GM12878 (cell line): ENCODE measurements around the gene PI4KB. TPM values are rescaled to one million over a fixed set of nuclear protein-coding genes. Genes with fewer than 3 reads are reported as not detected.
A peak's percentile ranks its signal among the peaks of the same experiment; 100 is the strongest.

Experiments used
- CEBPB ChIP-seq, 2 experiments: fragments of 150-350 bp in 1 of 2; IDR thresholded peaks; 2 replicates each; pipeline ENCODE4 v1.6.1; 2012 to 2014; ENCODE audit warnings: low read depth in 2 of 2, low read length in 2 of 2, borderline replicate concordance in 1 of 2, inconsistent platforms in 1 of 2
- CHD2 ChIP-seq: IDR thresholded peaks from 2 replicates; pipeline ENCODE4 v1.6.1; 2011; ENCODE audit warnings: low read depth, low read length, improper control_type of control experiment, borderline replicate concordance
- FOXM1 ChIP-seq: IDR thresholded peaks from 2 replicates; pipeline ENCODE4 v1.6.1; 2012; ENCODE audit warnings: low read depth, mild to moderate bottlenecking, inconsistent platforms, low read length, moderate library complexity
- HDGF ChIP-seq: fragments of 450-650 bp; IDR thresholded peaks from 2 replicates; pipeline ENCODE4 v1.6.1; 2016; ENCODE audit warnings: antibody characterized with exemption
- HSF1 ChIP-seq: fragments of 150-350 bp; IDR thresholded peaks from 2 replicates; pipeline ENCODE4 v1.6.1; 2014; ENCODE audit warnings: mild to moderate bottlenecking, low read depth, low read length
- IRF4 ChIP-seq: IDR thresholded peaks from 2 replicates; pipeline ENCODE4 v1.6.1; 2011; ENCODE audit warnings: low read depth, low read length
- NKRF ChIP-seq: fragments of 450-650 bp; conservative IDR thresholded peaks from 2 replicates; pipeline ENCODE4 v1.6.1; 2017; ENCODE audit warnings: mild to moderate bottlenecking, moderate library complexity
- NR2C1 ChIP-seq: fragments of 450-650 bp; IDR thresholded peaks from 2 replicates; pipeline ENCODE4 v1.6.1; 2017; ENCODE audit warnings: antibody characterized with exemption, mild to moderate bottlenecking, moderate library complexity
- PAX8 ChIP-seq: fragments of 450-650 bp; IDR thresholded peaks from 2 replicates; pipeline ENCODE4 v1.6.1; 2017; ENCODE audit warnings: mild to moderate bottlenecking, moderate library complexity
- PKNOX1 ChIP-seq: fragments of 450-650 bp; IDR thresholded peaks from 2 replicates; pipeline ENCODE4 v1.6.1; 2016; ENCODE audit warnings: mild to moderate bottlenecking
- RAD51 ChIP-seq: fragments of 450-650 bp; IDR thresholded peaks from 2 replicates; pipeline ENCODE4 v1.6.1; 2016; ENCODE audit warnings: moderate library complexity, mild to moderate bottlenecking, inconsistent platforms
- SIN3A ChIP-seq: IDR thresholded peaks from 2 replicates; pipeline ENCODE4 v1.6.1; 2012; ENCODE audit warnings: low read depth, low read length, improper control_type of control experiment
- SMARCA5 ChIP-seq: fragments of 450-650 bp; IDR thresholded peaks from 2 replicates; pipeline ENCODE4 v1.6.1; 2017; ENCODE audit warnings: mild to moderate bottlenecking
- SRF ChIP-seq, 2 experiments: IDR thresholded peaks; 2 replicates each; pipeline ENCODE4 v1.6.1; 2011; ENCODE audit warnings: low read depth in 2 of 2, low read length in 2 of 2, mild to moderate bottlenecking in 1 of 2, moderate library complexity in 1 of 2
- TARDBP ChIP-seq: IDR thresholded peaks from 2 replicates; pipeline ENCODE4 v1.6.1; 2016; ENCODE audit warnings: borderline replicate concordance
- WRNIP1 ChIP-seq: IDR thresholded peaks from 2 replicates; pipeline ENCODE4 v1.6.1; 2011; ENCODE audit warnings: low read depth, low read length, improper control_type of control experiment, borderline replicate concordance
- ZBTB11 ChIP-seq: fragments of 450-650 bp; formaldehyde crosslinking; IDR thresholded peaks from 2 replicates; pipeline ENCODE4 v1.5.0; 2022; ENCODE audit warnings: mild to moderate bottlenecking, missing genetic modification characterization
- polyA plus RNA-seq, 11 experiments: library from polyadenylated mRNA; depleted of rRNA in 4 of 11; unstranded in 6 of 11; stranded (reverse) in 5 of 11; fragments of >200 nt; fragmentation: Nextera tagmentation in 4 of 11; fragmentation: Illumina TruSeq in 1 of 11; extraction: Ambion mirVana in 4 of 11; extraction: Trizol in 1 of 11; gene quantifications; 1 replicate in 1 of 11; 2 replicates in 10 of 11; pipeline versions ENCODE4 v1.2.1 to v1.2.3, GENCODE V29; 2011 to 2016; ENCODE audit warnings: inconsistent platforms in 2 of 11, missing spikeins in 2 of 11, low read depth in 1 of 11
- total RNA-seq, 4 experiments: library from RNA; depleted of rRNA in 3 of 4; stranded (reverse); fragments of >200 nt in 3 of 4; fragmentation: Illumina TruSeq in 1 of 4; extraction: Trizol in 1 of 4; gene quantifications; 2 replicates each; pipeline versions ENCODE4 v1.2.1 to v1.2.3, GENCODE V29; 2013 to 2021
- TF ChIP-seq, protein P1 (sequence below): IDR thresholded peaks from 2 replicates; pipeline ENCODE4 v1.6.1; 2012; ENCODE audit warnings: low read depth, low read length, improper control_type of control experiment
- TF ChIP-seq, protein P2 (sequence below): fragments of 450-650 bp; IDR thresholded peaks from 2 replicates; pipeline ENCODE4 v1.6.1; 2017; ENCODE audit warnings: mild to moderate bottlenecking

Gene PI4KB
- total and polyA plus RNA-seq, 10 of the 15 experiments (the other 5 are each of a cell fraction or from before 2014, with no cell fraction given): 3.3 to 88.3 (median 51.7) TPM

DNA sequence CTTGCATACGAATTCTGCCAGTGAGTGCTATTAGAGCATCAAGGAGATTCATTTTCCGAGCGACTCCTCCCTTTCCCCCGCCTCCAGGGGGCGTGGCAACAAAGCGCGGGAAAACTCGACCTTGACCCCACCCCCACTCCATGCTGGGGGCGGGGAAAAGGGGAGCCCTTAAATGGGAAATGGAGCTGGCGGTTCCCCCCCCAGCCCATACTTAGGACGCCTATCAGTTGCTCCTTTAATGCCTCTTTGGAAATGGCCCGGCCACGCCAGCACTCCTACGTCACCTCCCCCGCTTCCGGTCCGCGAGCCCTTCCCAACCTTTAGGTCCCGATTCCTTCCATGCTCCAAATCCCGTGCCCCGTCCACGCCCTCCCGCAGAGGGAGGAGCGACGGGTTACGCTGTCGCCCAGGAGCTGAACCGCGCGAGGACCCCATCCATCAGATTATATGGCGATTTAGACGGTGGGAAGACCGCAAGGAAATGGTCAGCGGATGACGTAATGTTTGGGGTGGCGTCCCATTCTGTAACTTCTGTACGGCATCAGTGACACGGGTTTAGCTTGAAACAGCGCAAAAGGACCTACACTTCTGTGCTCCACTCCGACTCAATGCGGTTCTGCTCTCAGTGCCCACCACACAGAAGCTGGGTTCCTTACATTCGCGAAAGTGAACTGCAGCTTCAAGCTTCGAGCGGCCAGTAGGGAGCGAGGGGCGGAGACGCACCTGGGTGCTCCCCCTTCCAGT, 45.8 kb downstream of the PI4KB start (continued):
- TF ChIP-seq CHD2 (peak; percentile 60; the same call in 1 of the 2 replicates), WRNIP1 (no peak), PKNOX1 (no peak), NR2C1 (peak; percentile 28; the same call in 1 of the 2 replicates), HDGF (no peak), CEBPB (IDR thresholded peaks at IDR 0.05; ENCODE audit: borderline replicate concordance in 1 of 2, low read depth in 2 of 2, low read length in 2 of 2) (no peak), IRF4 (peak; percentile 46; the same call in 1 of the 2 replicates), RAD51 (peak; percentile 10; the same call in 1 of the 2 replicates), HSF1 (no peak), SIN3A (peak; percentile 75), ZBTB11 (CRISPR knock-in tag) (peak; percentile 26; the same call in 1 of the 2 replicates), TARDBP (no peak; the same call in 1 of the 2 replicates), PAX8 (no peak), SMARCA5 (peak; percentile 70; the same call in 1 of the 2 replicates), SRF (IDR thresholded peaks at IDR 0.05; ENCODE audit: low read depth in 2 of 2, low read length in 2 of 2) (peak in 1 of 2 experiments; percentile 60; a peak in 2 of 4 replicates), NKRF (peak; percentile 97), FOXM1 (peak; percentile 19; the same call in 1 of the 2 replicates)
- TF ChIP-seq, protein P1, sequence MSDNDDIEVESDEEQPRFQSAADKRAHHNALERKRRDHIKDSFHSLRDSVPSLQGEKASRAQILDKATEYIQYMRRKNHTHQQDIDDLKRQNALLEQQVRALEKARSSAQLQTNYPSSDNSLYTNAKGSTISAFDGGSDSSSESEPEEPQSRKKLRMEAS: peak; percentile 11; the same call in 1 of the 2 replicates
- TF ChIP-seq, protein P2, sequence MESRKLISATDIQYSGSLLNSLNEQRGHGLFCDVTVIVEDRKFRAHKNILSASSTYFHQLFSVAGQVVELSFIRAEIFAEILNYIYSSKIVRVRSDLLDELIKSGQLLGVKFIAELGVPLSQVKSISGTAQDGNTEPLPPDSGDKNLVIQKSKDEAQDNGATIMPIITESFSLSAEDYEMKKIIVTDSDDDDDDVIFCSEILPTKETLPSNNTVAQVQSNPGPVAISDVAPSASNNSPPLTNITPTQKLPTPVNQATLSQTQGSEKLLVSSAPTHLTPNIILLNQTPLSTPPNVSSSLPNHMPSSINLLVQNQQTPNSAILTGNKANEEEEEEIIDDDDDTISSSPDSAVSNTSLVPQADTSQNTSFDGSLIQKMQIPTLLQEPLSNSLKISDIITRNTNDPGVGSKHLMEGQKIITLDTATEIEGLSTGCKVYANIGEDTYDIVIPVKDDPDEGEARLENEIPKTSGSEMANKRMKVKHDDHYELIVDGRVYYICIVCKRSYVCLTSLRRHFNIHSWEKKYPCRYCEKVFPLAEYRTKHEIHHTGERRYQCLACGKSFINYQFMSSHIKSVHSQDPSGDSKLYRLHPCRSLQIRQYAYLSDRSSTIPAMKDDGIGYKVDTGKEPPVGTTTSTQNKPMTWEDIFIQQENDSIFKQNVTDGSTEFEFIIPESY: no peak
